HG02852 (cell line): ENCODE data around the gene B9D2.
A peak's percentile ranks its signal among the peaks of the same experiment; 100 is the strongest.

Experiments used
- ATAC-seq: cut with Tn5 transposase; IDR thresholded peaks from one replicate; pipeline ENCODE4 v1.9.1; 2021; ENCODE audit warnings: mild to moderate bottlenecking, moderate library complexity; ENCODE audit not compliant: unreplicated experiment

The B9D2 gene

DNA sequence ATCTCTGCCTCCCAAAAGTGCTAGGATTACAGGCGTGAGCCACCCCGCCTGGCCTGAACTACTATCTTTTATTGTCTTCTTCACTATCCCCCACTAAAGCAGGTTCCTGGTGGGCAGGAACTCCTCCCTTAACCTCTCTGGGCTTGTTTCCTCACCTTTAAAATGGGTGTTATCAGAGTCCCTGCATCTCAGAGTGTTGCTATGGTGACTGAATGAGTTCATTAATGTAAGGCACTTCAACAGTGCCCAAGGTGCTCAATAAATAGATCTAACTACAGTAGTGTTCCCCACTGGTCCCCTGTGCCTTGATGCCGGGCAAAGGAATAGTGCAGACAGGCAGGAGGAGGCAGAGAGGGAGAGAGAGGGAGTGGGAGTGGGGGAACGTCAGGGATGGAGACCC is 33.5 kb downstream of the B9D2 start:
- no peak for ATAC-seq

DNA sequence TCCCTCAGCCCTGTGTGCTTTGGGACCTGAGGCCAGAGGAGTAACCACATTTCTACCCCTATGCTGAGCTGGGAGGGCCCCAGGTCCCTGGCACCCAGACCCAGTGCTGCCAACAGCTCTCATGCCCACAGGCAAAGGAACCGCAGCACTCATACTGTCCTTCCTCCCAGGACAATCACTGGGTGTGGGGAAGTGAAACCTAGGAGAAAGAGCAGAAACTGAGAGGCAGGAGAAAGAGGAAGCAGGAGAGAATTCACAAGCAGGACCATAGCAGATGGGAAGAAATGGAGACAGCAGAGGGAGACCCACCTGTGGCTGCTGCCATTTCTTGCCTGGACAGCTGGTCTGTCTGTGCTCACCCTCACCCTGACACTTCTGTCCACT is 35.1 kb downstream of the B9D2 start:
- no peak for ATAC-seq

DNA sequence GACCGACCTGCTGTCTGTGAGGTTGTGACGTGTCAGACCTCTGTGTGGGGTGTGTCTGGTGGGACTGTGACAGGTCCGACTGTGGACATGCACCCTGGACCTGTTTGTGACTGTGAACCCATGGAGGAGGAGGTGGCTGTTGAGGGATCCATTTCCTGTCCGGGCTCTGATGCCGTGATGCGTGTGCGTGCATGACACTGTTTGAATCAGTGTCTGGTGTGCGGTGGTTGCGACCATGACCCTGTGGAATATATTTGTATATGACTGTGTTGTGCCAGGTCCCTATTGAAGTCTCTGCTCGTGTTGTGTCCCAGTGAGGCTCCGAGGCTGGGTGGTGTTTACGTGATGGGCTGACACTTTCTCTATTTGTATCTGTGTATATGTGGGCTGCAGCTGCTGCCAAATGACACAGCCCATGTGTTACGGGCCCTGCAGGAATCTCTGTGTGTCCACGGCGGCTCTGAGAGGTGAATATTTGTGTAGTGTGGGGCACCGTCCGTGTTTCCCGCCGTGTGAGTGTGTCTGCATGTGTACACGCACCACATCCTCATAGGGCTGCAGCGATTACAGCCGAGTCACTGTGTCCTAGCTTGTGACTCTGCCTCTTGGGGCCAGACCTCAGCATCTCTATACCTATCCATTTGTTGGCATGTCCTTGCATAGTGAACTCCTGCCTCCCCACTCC is 35.6 kb downstream of the B9D2 start:
- ATAC-seq, result peak; percentile 4

DNA sequence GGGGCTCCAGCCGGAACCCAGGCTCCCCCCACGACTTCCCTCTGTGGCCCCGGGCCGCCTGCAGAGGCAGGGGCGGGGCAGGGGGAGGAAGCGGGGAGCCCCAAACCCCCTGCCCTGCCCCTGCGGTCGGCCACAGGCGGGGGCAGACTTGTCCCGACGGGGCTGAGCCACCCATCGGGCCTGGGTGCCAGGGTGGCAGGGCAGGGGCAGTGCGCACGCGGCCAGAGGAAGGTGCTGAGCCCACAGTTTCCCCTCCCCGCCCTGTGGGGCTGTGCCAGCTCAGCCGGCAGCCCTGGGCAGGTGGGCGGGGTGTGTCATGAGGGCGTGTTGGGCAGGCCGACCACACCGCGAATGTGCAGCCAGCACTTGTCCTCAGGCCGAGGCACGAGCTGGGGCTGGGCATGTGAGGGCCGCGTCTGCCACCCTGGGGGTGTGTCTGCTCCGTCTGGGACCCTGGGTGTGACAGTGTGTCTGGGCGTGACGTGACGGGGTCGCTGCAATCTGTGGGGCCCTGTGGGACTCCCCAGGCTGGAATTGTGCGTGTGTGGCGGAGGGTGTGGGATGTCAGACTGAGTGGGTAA is 36.3 kb downstream of the B9D2 start:
- ATAC-seq, result peak; percentile 45

GRCh38 chr19:41327076-41327575 is 36.8 kb downstream of the B9D2 start:
- no peak for ATAC-seq

DNA sequence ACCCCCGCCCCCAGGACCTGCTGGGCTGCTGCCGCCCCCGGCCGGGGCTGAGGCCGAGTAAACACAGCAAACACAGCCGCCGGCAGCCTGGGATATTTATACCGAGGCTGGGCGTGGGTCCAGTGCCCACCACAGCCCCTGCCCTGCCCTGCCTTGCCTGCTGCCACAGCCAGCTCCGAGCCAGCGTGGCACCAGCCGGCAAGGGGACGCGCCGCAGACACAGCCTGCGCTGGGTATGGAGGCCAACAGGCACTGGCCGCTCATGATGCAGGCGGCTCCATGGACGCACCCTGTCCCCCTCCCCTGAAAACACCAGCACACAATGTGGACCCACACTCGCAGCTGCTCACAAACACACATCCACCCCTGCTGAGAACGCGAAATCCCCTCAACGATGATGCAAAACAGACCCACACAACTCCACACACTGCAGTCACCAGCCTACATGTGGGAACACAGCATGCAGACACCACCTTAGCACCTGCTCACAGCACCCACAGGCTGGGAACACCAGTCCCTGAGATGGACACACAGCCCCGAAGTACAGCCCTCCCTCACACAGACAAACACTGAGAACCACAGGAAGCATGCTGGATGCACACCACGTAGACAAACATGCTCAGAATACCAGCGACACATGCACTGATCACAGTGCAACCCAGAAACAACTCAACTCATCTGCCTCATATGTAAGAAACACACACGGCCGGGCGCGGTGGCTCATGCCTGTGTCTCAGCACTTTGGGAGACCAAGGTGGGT is 37.8 kb downstream of the B9D2 start:
- ATAC-seq, result no peak

DNA sequence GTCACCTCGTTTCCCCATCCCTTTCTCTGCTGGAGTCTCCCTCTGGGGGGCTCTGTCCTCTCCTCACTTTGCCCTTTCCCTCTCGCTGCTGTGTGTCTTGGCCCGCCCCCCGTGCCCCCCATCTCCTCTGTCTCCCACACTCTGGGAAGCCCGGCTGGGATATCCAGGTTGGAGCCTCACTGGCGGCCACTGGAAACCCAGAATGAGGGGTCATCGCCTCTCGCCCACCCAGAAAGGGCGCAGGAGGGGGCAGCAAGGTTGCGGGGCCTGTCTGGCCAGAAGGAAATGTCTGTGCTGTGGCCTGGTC is 38.4 kb downstream of the B9D2 start:
- ATAC-seq, result no peak

- no peak for ATAC-seq
Observed at GRCh38 chr19:41324921-41325639, 38.9 kb downstream of the B9D2 start.

DNA sequence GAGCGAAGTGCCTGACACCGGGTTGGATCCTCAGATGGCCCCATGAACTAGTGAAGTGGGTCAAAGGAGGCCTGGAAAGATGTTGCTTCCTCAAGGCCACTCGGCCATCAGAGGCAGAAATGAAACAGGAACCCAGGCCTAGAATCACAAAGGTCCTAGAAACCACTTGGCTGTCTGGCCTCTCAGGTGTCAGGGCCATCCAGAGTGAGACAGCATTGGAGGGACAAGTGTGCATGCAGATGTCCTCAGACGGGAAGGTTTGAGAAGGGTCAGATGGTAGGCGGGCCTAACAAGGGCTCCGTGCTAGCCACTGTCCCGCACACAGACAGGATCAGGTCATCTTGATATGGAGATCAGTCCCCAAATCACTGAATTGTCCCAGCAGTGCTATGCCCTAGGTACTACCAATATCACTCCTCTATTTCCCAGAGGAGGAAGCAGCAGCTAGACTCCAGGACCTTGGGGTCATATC is 39.7 kb downstream of the B9D2 start:
- no peak for ATAC-seq

DNA sequence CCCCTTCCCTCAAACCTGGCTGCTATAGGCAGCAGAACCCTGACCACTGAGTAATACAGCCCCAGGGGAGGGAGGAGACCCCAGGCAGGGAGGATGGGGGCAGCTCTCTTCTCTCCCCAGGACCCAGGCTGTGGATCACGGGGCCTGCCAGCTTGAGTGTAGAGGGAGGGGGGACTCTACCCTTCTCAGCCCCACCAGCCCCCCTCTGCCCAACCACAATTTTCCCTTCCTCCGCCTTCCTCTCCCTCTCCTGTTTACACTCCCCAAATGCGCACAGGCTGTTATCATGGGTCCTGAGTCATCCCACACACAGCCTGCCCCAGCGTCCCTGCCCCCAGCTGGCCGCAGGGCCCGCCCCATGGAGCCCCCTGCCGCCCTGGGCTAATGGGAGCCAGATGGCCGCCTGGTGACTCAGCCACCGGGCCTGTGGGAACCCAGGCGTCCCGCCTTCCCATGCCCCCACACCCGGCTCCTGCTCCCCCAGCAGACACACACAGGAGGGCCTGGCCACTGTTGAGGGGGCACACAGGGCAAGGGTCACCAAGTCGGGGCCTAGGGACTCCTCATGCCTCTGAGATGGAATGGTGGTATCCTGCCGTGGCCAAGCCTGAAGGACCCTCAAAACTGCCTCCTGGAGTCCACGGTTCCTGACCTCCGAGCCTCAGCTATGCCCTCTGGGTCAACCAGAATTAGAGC is 40.4 kb downstream of the B9D2 start:
- ATAC-seq, result no peak

DNA sequence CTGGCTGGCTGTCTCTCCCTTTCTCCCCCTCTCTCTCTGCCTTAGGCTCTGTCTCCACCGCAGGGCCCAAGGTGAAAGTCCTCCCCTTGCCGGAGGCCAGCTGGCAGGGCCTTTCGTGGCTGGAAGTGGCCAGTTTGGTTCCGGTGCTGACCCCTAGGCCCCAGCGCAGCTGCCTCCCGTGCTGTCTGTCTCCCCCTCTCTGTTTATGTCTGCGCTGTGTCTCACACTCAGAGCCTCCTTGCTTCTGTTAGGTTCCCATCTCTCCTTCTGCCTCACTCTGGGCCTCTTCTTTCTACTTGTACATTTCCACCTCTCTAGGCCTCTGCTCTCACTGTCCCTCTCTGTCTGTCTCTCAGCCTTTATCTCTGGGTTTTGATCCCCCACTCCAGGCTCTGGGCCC is 40.9 kb downstream of the B9D2 start:
- ATAC-seq, result no peak

- ATAC-seq, result no peak
Observed at GRCh38 chr19:41322451-41322850, 41.5 kb downstream of the B9D2 start.

- ATAC-seq, result no peak
Observed at GRCh38 chr19:41321600-41322270, 42.2 kb downstream of the B9D2 start.

DNA sequence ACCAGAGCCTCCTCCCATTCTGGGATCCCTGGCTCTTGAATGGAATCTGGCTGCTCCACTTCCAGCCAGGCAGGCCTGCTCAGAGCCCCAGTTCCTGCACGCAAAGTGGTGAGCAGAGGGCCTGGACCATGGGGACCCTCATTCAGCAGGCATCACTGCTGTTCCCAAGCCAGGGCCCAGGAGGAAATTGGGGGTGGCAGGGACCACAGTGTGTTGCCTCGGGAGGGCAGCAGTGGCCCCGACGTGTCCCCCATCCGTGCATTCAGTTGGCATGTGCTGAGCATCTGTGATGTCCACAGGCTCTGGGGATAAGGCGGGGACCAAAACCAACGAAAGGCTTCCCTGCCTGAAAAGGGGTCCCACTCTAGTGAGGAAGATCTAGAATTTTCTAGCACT is 42.7 kb downstream of the B9D2 start:
- no peak for ATAC-seq

GRCh38 chr19:41320568-41320967 is 43.4 kb downstream of the B9D2 start:
- ATAC-seq, result no peak

GRCh38 chr19:41320185-41320518 is 43.8 kb downstream of the B9D2 start:
- ATAC-seq, result no peak

DNA sequence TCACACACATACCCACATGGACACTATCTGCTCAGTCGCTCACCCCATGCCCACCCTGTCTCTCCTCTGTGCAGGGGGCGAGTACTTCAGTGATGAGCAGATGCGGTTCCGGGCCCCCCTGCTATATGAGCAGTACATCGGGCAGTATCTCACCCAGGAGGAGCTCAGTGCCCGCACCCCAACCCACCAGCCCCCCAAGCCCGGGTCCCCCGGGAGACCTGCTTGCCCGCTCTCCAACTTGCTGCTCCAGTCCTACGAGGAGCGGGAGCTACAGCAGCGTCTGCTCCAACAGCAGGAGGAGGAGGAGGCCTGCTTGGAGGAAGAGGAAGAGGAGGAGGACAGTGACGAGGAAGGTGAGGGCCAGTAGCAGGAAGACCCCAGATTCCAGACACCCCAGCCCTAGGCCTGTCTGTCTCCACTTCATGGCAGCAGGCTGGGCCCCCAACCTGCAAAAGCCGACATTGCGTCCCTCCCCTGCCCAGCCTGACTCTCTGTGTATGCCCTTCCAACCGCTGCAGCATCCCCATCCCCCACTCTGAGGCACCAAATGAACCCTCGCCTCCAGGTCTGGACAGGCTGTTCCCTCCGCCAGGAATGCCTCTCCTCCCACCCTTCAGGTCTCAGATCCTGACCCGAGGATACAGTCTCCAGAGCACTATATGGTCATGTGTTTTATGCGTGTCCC is 44.3 kb downstream of the B9D2 start:
- no peak for ATAC-seq

DNA sequence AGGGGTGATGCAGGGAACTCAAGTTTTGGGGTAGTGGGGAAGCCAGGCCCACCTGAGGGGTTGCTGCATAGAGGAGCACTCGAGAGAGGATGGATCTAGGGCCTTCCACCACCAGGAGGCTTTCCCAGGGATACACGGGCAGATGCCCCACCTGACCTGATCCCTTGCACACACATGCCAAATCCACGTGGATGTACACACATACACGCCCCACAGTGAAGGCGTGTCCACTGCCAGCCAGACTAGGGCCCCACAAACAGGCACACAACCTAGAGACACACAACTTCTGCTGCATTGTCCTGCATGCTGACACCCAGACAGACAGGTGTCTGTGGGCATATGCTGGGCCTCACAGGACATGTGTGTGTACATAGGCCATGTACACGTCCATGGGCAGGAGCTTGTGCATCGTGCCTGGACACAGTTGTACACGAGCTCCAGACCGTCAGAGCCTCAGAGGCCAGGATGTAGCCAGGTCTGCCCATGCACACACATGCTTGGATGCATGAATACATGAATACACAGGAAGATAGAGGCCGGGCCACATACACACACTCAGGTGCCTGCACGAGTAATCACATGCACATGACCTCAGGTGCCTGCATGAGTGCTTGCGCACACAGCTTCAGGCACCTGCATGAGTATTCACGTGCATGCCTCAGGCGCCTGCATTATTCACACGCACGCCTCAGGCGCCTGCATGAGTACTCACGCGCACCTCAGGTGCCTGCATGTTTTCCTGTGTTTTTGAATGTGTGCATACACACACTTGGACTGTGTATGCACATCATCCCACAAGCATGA is 45.1 kb downstream of the B9D2 start:
- no peak for ATAC-seq

DNA sequence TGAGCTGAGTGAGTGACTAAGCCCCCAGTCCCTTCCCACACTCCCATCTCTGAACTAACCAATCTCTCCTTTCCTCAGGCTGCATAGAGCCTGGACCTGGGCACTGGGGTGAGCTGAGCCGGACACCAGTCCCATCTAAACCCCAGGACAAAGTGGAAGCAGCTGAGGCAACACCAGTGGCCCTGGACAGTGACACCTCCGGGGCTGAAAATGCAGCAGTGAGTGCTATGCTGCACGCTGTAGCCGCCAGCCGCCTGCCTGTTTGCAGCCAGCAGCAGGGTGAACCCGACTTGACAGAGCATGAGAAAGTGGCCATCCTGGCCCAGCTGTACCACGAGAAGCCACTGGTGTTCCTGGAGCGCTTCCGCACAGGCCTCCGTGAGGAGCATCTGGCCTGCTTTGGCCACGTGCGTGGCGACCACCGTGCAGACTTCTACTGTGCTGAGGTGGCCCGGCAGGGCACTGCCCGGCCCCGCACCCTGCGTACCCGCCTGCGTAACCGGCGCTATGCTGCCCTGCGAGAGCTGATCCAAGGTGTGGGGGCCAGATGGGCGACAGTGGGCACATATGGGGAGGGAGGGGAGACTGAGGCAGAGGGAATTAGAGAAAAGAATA is 47.5 kb downstream of the B9D2 start:
- ATAC-seq, result no peak
